Measurements from ENCODE around the gene TRIML2.

TRIML2 gene, protein sequence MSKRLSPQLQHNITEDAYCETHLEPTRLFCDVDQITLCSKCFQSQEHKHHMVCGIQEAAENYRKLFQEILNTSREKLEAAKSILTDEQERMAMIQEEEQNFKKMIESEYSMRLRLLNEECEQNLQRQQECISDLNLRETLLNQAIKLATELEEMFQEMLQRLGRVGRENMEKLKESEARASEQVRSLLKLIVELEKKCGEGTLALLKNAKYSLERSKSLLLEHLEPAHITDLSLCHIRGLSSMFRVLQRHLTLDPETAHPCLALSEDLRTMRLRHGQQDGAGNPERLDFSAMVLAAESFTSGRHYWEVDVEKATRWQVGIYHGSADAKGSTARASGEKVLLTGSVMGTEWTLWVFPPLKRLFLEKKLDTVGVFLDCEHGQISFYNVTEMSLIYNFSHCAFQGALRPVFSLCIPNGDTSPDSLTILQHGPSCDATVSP

DNA sequence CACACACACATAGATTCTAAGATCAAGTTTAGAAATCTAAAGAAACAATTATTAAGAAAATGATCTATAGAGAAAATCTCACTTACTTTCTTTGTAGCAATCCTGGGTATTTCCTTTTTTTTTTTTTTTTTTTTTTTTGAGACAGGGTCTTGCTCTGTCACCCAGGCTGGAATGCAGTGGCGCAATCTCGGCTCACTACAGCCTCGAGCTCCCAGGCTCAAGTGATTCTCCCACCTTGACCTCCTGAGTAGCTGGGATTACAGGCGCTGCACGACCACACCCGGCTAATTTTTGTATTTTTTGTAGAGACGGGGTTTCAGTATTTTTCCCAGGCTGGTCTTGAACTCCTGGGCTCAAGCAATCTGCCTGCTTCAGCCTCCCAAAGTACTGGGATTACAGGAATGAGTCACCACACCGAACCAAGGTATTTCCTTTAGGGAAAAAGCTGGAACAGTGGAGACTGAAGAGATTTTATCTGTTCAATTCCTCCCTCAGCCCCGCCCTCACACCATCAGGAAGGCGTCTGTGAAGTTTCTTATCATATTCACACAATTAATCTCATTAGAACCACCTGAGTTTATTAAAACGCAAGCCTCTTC is at the start of gene TRIML2:
Gene TRIML2, minus strand, starts transcription at position 447 of the 599 bp plus-strand sequence. CDS start 4,235 bp downstream, outside the sequence.
- no peak for DNase-seq

DNA sequence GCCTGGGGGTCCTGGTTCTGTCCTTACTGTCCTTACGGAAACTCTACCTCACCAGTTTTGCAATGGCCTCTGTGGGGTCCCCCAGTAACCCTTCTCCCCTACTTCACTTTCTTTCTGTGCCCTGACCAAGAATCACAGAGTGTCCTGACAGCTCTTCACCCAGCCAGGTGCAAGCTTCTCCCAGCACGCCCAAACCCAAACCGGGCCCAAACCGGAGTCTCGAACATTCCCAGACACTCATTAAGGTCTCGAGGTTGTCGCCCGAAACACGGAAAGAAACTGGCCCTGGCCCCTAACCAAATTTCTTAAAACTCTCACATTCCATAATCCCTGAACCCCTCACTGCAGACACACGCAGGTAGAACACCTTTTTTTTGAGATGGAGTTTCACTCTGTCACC is 48.9 kb upstream of the TRIML2 start:
- no peak for DNase-seq

DNA sequence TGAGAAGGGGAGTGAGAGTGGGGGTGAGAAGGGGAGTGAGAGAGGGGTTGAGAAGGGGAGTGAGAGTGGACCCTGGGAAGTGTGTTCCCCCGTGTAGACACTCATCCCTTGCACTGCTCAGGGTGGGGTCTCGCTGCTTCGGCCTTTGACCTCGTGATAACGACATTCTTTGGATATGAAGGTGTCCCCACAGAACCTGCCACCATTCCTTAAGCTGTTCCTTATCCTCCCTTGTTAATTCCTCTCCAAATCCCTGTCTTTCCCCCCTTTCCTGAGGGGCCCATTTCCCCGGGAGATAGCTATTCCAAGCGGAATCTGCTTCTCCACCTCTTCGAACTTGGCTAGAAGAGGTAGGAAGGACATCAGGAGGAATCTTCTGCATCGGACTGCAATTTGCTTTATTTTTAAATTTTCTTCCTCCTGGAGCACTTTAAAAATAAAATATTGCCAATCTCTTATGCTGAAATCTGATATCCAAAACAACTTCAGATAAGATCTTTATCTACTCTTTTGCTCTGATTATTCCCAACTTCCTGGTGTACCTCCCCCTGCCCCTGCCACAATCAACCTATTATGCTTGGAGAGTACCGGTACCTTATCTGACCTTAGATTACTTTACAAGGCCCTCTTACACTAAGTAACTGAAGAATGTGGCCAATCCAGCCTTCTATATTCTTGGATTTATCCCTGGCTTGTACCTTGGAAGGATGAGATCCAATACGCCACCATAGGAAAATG is 45.4 kb upstream of the TRIML2 start:
- no peak for DNase-seq

DNA sequence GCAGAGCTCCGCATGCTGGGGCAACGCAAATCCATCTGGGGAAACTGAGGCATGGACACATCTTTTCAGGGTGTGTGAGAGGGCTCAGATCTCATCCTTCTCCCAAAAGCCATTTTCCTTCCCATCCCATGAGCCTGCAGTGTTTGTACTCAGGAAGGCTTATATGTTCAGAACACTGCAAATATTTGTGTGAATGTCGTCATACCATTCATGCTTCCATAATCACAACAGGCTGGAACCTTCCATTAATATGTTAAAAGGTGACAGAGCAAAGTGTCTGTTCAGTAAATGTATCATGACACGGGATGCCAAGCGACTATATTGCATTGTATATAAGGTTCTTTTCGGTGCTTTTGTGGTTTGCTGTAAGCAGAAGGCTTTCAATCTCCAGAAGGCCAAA is 38.4 kb upstream of the TRIML2 start:
- no peak for DNase-seq

DNA sequence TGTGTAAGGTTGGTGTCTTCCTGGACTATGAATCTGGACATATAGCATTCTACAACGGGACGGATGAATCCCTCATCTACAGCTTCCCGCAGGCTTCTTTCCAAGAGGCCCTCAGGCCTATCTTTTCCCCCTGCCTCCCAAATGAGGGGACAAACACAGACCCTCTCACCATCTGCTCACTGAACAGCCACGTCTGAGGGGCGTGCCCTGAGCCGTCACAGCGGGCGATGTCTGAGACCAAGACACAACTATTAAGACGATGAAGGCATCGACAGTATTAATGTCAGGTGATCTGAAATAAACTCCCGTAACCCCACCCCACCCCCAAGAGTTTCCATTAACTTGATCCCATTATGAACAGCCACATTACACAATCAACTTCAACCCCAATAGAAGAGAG is 37.8 kb upstream of the TRIML2 start:
- no peak for DNase-seq

DNA sequence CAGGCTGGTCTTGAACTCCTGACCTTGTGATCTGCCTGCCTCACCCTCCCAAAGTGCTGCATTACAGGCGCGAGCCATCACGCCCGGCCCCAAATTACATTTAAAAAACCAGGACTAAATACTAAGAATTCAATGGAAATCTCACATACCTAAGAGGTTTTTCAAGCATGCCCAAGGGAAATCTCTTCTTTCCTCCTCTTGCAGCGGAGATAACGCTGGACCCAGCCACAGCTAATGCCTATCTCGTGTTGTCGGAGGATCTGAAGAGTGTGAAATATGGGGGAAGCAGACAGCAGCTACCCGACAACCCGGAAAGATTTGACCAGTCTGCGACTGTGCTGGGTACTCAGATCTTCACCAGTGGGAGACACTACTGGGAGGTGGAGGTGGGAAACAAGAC is 37.2 kb upstream of the TRIML2 start:
- DNase-seq: no peak

DNA sequence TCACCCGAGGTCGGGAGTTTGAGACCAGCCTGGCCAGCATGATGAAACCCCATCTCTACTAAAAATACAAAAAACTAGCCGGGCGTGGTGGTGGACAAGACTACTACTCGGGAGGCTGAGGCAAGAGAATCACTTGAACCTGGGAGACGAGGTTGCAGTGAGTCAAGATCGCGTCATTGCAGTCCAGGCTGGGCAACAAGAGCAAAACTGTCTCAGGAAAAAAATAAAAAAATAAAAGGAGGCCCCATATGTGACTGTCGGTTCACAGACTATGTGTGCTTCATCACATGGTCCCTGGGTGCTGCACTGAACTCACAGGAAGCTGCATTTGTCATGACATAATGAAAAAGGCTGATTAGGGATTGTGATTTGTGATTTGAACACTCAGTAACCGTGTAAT is 36.2 kb upstream of the TRIML2 start:
- no peak for DNase-seq

DNA sequence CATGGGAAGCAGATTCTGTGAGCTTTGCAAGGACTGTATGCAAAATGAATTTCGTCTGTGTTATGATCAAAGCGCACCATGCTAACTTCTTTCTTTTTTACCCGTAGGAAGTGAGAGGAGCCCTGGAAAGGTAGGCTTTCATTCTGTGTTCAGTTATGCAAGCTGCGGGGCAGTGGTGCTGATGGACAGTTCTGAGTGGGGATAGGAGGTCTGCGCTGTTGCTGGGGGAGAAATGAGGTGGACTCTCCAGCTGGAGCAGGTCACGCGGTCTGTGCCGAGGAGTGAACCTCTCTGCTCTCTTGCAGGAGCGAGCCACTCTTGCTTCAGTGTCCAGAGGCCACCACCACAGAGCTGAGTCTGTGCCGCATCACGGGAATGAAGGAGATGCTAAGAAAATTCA is 34.3 kb upstream of the TRIML2 start:
- DNase-seq: no peak

DNA sequence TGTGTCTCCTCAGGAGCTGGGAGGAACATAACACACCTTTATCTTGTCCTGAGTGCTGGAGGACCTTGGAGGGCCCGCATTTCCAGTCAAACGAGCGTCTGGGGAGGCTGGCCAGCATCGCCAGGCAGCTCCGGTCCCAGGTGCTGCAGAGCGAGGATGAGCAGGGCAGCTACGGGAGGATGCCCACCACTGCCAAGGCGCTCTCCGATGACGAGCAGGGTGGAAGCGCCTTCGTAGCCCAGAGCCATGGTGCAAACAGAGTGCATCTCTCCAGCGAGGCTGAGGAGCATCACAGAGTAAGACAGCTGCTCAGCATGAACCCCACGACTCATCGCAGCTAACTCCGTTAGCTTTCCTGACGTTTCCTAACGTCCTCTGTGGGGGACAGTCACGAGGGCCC is 30.3 kb upstream of the TRIML2 start:
- no peak for DNase-seq

DNA sequence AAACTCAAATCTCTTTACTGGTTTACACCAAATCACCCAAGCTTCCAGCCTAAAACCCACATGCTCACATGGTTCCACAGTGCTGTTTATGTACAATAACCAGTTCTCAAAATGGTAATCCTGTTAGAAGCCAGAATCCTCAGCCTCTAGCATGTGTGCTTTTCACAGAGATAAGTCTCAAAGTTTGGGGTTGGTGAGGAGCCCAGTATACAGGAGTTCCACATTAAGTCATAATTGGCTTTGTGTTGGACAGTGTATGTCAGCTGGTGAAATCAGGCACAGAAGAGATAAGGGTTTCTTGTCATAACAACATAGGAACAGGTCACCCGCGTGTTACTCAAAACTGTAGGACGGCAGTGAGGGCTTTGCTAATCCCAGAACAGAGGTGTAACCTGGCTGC is 29.7 kb upstream of the TRIML2 start, which contains the start of gene TRIML1:
Gene TRIML1, plus strand, starts transcription at position 301 of the 400 bp plus-strand sequence. CDS start 118 bp downstream, outside the sequence.
- no peak for DNase-seq

DNA sequence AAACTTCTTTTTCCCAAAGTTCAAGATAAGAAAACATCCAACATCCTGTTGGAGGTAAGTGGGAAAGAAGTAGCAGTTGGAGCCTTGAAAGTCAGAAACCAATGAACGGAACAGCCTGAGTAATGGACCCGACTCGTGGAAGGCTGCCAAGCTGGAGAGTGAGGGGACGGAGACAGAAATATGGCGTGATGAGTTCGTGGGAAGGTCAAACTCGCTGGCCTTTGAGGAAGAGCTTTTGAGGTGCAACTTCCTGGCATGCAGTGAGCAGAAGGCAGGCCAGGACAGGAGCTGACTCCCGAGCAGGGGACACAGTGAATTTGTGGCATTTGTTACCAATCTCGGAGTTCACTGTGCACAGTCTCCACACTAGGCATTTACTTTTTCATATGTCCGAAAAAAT is 28.8 kb upstream of the TRIML2 start:
- no peak for DNase-seq

DNA sequence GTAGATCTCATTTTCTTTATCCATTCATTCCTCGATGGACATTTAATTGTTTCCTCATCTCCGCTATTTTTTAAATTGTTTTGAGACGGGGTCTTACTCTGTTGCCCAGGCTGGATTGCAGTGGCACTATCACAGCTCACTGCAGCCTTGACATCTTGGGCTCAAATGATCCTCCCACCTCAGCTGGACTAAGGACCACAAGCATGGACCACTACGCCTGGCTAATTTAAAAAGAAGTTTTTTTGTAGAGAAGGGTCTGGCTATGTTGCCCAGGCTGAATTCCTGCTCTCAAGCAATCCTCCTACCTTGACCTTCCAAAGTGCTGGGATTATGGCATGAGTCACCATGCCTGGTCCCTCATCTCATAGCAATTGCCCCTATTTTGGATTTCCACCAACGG is 22.8 kb upstream of the TRIML2 start:
- DNase-seq: no peak

DNA sequence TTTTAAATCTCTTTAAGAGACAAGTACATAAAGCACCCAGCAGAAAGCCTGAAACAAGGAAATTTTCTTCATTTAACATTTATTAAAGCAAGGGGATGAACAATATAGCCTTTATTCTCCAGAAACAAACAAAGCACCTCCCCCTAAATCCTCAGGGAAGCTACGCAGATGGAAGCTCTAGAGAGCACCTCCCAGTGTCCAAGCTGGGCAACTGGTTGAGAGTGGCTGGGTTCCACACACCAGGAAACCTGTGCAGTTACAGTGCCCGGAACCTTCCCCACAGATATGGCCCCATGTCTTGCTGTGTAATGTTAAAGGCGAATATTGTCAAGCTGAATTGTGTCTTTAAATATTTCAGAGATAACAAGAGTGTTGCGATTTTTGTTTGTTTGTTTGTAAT is 21.0 kb upstream of the TRIML2 start:
- DNase-seq: no peak

DNA sequence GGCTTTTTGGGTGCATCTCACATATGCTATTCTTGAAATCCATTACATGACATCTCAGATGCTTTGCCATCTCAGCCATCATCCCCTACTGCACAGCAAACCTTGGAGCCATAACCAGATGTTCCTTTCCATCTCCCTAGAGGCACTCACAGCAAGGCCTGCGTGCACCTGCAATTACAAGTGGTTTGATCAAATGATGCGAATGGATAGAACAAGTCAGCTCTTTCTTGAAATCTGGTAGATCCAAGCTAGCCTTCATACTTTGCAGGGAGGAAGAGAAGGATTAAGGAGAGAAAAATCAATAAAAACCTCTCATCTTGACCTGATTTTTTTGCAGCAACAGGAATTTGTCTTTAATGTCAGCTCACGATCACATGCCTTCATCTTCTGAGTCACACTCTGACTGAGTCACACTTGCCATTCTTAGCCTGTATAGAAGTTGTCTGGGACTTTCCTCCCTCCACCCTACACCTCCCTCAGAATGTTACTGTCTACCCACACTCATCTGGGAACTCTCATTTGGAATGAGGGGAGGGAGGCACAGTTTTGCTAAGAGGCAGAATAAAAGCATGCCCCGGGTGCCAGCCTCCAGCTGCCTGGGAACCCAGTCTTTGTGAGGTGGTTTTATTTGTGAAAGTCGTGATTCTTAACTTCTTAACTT is 17.9 kb upstream of the TRIML2 start:
- no peak for DNase-seq

DNA sequence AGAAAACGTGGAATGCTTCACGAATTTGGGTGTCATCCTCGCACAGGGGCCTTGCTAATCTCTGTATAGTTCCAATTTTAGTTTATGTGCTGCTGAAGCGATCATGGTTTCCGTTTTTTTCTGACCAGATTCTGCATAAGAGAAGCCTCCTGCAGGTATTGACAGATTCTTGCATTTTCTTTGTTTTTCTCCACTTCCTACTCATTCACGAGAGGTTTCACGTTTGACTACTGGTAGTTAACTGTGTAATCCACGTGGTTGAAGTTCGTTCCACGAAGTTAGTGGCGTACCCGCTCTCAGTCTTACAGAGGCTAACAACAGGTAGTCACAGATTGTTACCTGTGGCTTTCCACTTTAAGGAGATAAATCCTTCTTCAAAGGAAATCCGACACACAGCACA is 12.1 kb upstream of the TRIML2 start:
- no peak for DNase-seq

DNA sequence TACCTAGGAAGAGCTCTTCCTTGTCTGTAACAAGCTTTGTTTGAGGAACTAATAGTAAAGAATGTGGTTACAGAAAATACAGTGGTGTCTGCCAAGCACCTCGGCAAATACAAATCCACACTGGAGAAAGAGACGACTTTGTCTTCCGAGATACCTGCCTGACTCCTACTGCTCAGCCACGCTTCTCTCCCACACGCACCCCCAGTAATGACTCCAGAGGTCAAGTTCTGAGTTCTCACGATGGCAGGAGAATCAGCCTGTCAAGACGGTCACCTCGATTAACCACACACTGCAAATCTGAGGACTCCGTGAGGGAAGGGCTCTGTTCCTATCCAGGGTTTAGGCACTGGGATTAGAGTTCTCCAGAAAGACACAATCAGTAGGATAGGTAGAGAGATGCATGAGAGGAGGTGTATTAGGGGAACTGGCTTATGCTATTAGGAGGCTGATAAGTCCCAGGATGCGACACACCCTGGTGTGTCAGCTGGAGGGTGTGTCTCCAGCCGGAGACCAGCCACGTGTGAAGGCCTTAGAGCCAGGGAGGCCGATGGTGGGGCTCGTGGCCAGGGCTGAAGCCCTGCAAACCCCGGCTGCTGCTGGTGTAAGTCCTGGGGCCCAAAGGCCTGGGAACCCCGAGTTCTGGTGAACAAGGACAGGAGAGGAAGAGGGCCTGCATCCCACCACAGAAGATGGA is 8.4 kb upstream of the TRIML2 start:
- DNase-seq: no peak

DNA sequence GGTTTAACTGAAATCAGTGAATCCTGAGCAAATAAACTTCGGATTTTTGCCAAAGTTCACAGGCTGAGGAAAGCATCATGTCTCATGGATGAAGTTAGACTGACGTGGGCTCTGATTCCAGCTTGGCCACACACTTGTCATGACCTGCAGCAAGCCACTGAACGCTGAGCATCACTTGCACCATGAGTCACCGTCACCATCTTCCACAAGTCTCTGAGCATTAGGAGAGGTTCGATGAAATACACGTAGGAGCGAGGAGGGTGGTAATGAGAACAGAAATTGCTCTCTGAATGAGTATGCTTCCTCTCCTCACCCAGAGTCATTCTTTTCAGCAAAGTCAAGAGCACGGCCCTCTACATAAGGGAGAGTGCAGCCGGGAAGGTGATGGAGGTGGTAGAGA is 3.8 kb upstream of the TRIML2 start:
- DNase-seq: no peak

DNA sequence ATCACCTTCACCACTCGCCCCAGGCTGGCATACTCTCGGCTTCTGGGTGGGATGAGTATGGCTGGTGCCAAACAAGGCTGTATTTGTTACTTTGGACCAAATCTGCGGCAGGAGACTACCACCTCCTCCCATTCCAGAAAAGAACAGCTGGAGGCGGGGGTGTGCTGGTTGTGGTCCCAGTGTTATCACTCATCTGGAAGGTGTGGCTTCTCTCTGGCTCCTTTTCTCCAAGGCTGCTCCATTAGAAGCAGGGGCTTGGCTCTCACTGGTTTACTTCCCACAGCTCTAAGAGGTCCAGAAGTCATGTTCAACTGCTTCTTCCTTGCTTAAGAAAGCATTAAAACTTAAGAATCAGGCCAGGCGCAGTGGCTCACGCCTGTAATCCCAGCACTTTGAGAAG is 2.6 kb upstream of the TRIML2 start:
- DNase-seq: no peak

DNA sequence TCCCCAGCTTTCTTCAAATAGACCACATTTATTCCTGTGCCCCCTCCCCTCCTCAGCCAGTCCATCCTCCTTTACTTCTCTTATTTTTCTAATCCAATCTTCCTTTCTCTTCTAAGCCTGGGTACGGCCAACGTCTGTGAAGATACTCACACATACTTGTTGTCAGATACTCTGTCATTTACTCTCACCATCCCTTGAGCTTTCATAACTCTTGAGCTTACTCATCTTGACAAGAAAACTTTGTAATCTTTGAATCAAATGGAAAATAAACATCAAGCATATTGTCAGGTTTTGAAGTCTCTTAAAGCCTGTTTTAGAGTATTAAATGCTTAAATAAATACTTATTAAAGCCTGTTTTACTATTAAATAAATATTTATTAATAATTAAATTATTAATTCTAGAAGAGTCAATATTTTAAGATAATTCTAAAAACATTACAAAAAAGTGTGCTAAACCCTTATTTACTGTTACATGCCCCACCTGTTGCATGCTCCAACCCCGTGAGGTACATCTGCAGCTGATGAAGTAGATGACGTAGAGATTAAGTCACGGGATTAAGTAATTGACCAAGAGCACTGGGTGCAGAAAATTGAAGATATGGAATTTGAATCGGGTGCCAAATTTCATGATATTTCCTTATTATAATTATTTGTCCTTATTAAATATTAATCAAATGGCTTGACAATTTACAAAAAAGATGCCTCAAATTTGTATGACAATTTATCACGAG is 1.5 kb upstream of the TRIML2 start:
- no peak for DNase-seq

DNA sequence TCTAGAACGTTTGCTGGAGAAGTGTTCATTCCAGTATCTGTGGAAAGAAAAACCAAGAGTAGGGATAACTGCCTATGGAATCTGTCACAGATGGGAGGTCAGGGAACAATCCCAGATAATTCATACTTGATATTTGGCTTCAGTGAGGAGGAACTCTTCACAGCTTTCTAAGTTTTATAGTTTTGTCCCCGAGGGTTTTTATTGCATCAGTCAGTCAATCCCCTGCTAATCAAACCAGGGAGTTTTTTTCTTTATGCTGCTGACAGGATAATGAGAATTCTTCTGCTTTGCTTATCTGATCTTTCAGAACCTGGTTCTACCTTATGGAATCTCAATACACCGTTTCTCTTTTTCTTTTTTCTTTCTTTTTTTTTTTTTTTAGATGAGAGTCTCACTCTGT is 633 bp upstream of the TRIML2 start:
- no peak for DNase-seq

DNA sequence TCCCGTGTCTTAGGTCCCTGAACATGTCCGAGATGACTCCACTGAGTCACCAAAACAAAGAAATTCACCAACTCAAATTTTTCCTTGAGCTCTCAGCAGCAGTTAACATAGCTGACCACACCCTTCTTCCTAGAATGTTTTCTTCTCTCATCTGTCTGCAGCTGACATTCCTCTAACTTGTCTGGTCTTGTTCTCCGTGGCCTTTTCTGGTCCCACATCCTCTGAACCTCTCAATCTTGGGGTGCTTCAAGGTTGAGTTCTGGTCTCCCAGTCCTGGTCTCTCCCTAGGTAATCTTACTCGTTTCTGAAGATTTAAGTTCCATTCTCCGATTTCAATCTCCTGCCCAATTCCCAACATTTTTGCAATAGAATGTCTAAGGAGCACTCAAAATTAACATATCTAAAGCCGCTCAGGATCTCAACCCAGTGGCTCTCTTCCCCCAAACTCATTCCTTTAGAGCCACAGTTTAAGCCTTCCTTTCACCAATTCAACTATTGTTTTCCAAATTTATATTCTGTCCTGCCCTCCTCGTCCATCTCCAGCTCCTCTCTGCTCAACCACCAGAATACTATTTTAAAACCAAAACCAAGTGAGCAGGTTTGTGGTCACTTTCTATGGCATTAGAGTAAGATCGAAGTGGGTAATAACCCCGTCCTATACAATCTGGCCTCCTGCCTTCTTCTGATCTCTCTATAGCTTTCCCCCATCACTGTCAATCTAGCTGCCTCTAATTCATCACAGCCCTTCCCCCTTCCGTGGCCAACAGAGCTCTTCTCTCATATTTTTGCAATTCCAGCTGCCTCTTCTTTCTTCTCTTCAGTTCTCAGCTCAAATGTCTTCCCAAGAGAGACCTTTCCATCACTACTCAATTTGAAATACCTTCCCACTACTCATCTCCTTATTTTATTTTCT is 1.2 kb downstream of the TRIML2 start:
- no peak for DNase-seq

Data from activated CD4-positive, CD25-positive, alpha-beta regulatory T cell treated with anti-CD3 and anti-CD28 coated beads, Interleukin-2, amount 50 U/mL, for 72 hours (primary cell).